ENCODE data around the gene CKAP4. TPM values are rescaled to one million over a fixed set of nuclear protein-coding genes. Genes with fewer than 3 reads are reported as not detected.
"Not testable (repeated sequence)": the region's sequence is repeated elsewhere in the genome, so short reads cannot be mapped to it uniquely, and the experiment has no call there.

The CKAP4 gene, protein sequence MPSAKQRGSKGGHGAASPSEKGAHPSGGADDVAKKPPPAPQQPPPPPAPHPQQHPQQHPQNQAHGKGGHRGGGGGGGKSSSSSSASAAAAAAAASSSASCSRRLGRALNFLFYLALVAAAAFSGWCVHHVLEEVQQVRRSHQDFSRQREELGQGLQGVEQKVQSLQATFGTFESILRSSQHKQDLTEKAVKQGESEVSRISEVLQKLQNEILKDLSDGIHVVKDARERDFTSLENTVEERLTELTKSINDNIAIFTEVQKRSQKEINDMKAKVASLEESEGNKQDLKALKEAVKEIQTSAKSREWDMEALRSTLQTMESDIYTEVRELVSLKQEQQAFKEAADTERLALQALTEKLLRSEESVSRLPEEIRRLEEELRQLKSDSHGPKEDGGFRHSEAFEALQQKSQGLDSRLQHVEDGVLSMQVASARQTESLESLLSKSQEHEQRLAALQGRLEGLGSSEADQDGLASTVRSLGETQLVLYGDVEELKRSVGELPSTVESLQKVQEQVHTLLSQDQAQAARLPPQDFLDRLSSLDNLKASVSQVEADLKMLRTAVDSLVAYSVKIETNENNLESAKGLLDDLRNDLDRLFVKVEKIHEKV
- 100 to 1,000 TPM; 115 to 125 (median 121) TPM for polyA plus RNA-seq (ENCODE audit: insufficient read length in 4 of 4)

GRCh38 chr12:106247674-106248311, at the start of gene CKAP4:
TSS of gene CKAP4 (minus strand) at chr12:106248020. CDS start at chr12:106247851, 169 bp downstream.
- DNase-seq (ENCODE audit: low read depth in 4 of 4, low spot score in 3 of 4), result peak in 3 of 4 donors; percentile 52 to 76 (median 70)

- no peak for DNase-seq (ENCODE audit: low read depth in 4 of 4, low spot score in 3 of 4)
Observed at GRCh38 chr12:106297075-106297474, 49.3 kb upstream of the CKAP4 start.

- no peak for DNase-seq (ENCODE audit: low read depth in 4 of 4, low spot score in 3 of 4)
Observed at GRCh38 chr12:106296179-106296877, 48.5 kb upstream of the CKAP4 start.

- DNase-seq (ENCODE audit: low read depth in 4 of 4, low spot score in 3 of 4), result no peak
Observed at GRCh38 chr12:106292339-106292738, 44.5 kb upstream of the CKAP4 start.

GRCh38 chr12:106291342-106291741, 43.5 kb upstream of the CKAP4 start:
- DNase-seq (ENCODE audit: low read depth in 4 of 4, low spot score in 3 of 4), result no peak

GRCh38 chr12:106290666-106291065, 42.8 kb upstream of the CKAP4 start:
- no peak for DNase-seq (ENCODE audit: low read depth in 4 of 4, low spot score in 3 of 4)

GRCh38 chr12:106289196-106289681, 41.4 kb upstream of the CKAP4 start:
- no peak for DNase-seq (ENCODE audit: low read depth in 4 of 4, low spot score in 3 of 4)

DNA sequence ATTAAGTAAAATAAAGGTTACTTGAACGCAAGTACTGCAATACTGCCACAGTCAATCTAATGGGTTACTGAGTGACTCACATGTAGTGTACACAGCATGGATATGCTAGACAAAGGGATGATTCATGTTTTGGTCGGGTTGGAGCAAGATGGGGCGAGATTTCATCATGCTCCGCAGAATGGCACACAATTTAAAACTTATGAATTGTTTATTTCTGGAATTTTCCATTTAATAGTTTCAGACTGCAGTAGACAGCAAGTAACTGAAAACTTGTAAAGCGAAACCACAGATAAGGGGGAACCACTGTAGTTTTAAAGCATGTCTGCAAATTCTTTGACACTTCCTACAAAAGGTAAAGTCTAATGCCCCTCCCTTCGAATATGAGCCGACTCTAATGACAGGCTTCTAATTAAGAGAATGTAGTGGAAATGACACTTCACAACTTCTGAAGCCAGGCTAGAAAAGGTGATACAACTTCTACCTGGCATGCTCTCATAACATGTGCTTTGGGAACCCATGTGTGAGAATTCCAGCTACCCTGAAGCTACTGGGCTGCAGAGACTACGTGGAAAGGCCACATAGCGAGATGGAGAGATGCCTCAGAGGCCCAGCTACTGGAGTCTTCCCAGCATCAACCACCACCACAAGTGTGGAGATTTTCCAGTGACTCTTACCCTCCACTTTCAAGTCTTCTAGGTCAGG, 40.8 kb upstream of the CKAP4 start:
- DNase-seq (ENCODE audit: low read depth in 4 of 4, low spot score in 3 of 4), result no peak

- no peak for DNase-seq (ENCODE audit: low read depth in 4 of 4, low spot score in 3 of 4)
Observed at GRCh38 chr12:106288101-106288493, 40.3 kb upstream of the CKAP4 start.

- DNase-seq (ENCODE audit: low read depth in 4 of 4, low spot score in 3 of 4), result no peak
Observed at GRCh38 chr12:106287364-106287763, 39.5 kb upstream of the CKAP4 start.

- not testable (repeated sequence) for DNase-seq (ENCODE audit: low read depth in 4 of 4, low spot score in 3 of 4)
Observed at GRCh38 chr12:106286576-106287162, 38.8 kb upstream of the CKAP4 start.

DNA sequence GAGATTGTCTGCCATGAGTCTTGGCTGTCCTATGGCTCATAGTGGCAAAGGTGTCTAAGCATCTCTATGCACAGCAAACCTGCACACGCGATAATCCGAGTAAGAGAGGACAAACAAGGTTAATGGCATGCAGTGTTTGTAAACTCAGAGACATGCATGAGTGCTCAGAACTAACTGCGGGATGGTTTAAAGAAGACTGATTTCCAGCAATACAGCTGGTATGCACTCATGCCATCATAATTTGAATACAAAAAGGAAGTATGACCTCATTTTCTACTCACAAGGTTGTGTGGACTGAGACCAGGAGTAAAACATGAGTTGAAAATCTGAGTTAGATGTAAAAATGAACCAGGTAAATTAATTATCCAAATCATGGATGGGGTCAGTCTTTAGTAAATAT, 38.2 kb upstream of the CKAP4 start:
- no peak for DNase-seq (ENCODE audit: low read depth in 4 of 4, low spot score in 3 of 4)

- DNase-seq (ENCODE audit: low read depth in 4 of 4, low spot score in 3 of 4), result no peak
Observed at GRCh38 chr12:106284358-106285105, 36.7 kb upstream of the CKAP4 start.

- no peak for DNase-seq (ENCODE audit: low read depth in 4 of 4, low spot score in 3 of 4)
Observed at GRCh38 chr12:106282457-106283097, 34.8 kb upstream of the CKAP4 start.

GRCh38 chr12:106281804-106282203, 34.0 kb upstream of the CKAP4 start:
- no peak for DNase-seq (ENCODE audit: low read depth in 4 of 4, low spot score in 3 of 4)

GRCh38 chr12:106281056-106281782, 33.4 kb upstream of the CKAP4 start:
- no peak for DNase-seq (ENCODE audit: low read depth in 4 of 4, low spot score in 3 of 4)

- no peak for DNase-seq (ENCODE audit: low read depth in 4 of 4, low spot score in 3 of 4)
Observed at GRCh38 chr12:106280106-106280505, 32.3 kb upstream of the CKAP4 start.
